Astrocyte (in vitro differentiated cells and primary cell): ENCODE data around the gene TMCC1. TPM values are rescaled to one million over a fixed set of nuclear protein-coding genes. Genes with fewer than 3 reads are reported as not detected.

Experiments used
- DNase-seq: peaks from one replicate; pipeline ENCODE4 v3.0.0-alpha.2; 2010; ENCODE audit warnings: low read depth
- FAIRE-seq: peaks from 2 replicates; lab custom pipeline; 2011; peaks lifted over from hg19 to GRCh38; lab: Jason Lieb, UNC
- H2AFZ ChIP-seq: 2 replicates; pipeline ENCODE4 v1.6.0; 2012; ENCODE audit warnings: low read depth, low read length, inconsistent platforms
- H3K27ac ChIP-seq: 2 replicates; pipeline ENCODE4 v1.5.1; 2011; ENCODE audit warnings: low read depth, low read length, inconsistent platforms
- H3K27me3 ChIP-seq: 2 replicates; pipeline ENCODE4 v1.6.0; 2011; ENCODE audit warnings: low read length, inconsistent platforms; ENCODE audit not compliant: insufficient read depth
- H3K36me3 ChIP-seq: 2 replicates; pipeline ENCODE4 v1.5.1; 2011; ENCODE audit warnings: low read length, inconsistent platforms; ENCODE audit not compliant: insufficient read depth
- H3K4me1 ChIP-seq: 2 replicates; pipeline ENCODE4 v1.5.1; 2011; ENCODE audit warnings: low read length, inconsistent platforms; ENCODE audit not compliant: insufficient read depth
- H3K4me2 ChIP-seq: 2 replicates; pipeline ENCODE4 v1.6.0; 2012; ENCODE audit warnings: low read length, inconsistent platforms
- H3K4me3 ChIP-seq: 2 replicates; pipeline ENCODE4 v1.5.1; 2011; ENCODE audit warnings: low read depth, mild to moderate bottlenecking, low read length, inconsistent platforms; ENCODE audit not compliant: insufficient read depth
- H3K79me2 ChIP-seq: 2 replicates; pipeline ENCODE4 v1.6.0; 2012; ENCODE audit warnings: mild to moderate bottlenecking, low read length, inconsistent platforms; ENCODE audit not compliant: insufficient read depth
- H3K9ac ChIP-seq: 2 replicates; pipeline ENCODE4 v1.6.0; 2012; ENCODE audit warnings: mild to moderate bottlenecking, low read length, inconsistent platforms
- H3K9me3 ChIP-seq: 2 replicates; pipeline ENCODE4 v1.5.1; 2012; ENCODE audit warnings: low read depth, mild to moderate bottlenecking, low read length, inconsistent platforms; ENCODE audit not compliant: insufficient read depth
- H4K20me1 ChIP-seq: 2 replicates; pipeline ENCODE4 v1.6.0; 2012; ENCODE audit warnings: low read length, inconsistent platforms; ENCODE audit not compliant: insufficient read depth
- H3K27ac Mint-ChIP-seq: one replicate; pipeline ENCODE4 v1.8.0; 2021; ENCODE audit warnings: mild to moderate bottlenecking, mixed read lengths; ENCODE audit not compliant: unreplicated experiment
- H3K27me3 Mint-ChIP-seq: one replicate; pipeline ENCODE4 v1.8.0; 2021; ENCODE audit warnings: low read depth, mixed read lengths; ENCODE audit not compliant: unreplicated experiment
- H3K36me3 Mint-ChIP-seq: one replicate; pipeline ENCODE4 v1.8.0; 2021; ENCODE audit warnings: low read depth, mixed read lengths; ENCODE audit not compliant: unreplicated experiment
- H3K4me1 Mint-ChIP-seq: one replicate; pipeline ENCODE4 v1.8.0; 2021; ENCODE audit warnings: low read depth, mixed read lengths; ENCODE audit not compliant: unreplicated experiment
- H3K4me3 Mint-ChIP-seq: one replicate; pipeline ENCODE4 v1.8.0; 2021; ENCODE audit warnings: mild to moderate bottlenecking, moderate library complexity, mixed read lengths; ENCODE audit not compliant: unreplicated experiment
- H3K9me3 Mint-ChIP-seq: one replicate; pipeline ENCODE4 v1.8.0; 2021; ENCODE audit warnings: mild to moderate bottlenecking, mixed read lengths; ENCODE audit not compliant: unreplicated experiment
- CTCF ChIP-seq: IDR thresholded peaks from 2 replicates; pipeline ENCODE4 v1.5.1; 2011; ENCODE audit warnings: low read depth, mild to moderate bottlenecking, inconsistent platforms, low read length, moderate library complexity; ENCODE audit not compliant: insufficient read depth
- EZH2 ChIP-seq: IDR thresholded peaks from 2 replicates; pipeline ENCODE4 v1.6.1; 2012; ENCODE audit warnings: mild to moderate bottlenecking, low read length, inconsistent platforms; ENCODE audit not compliant: insufficient read depth
- total RNA-seq: library from RNA; stranded (reverse); gene quantifications from 2 replicates; pipeline ENCODE4 v1.2.1, GENCODE V29; 2021

Gene TMCC1
- total RNA-seq, 1 donor from 2014 or later = 37.9 TPM

- Mint-ChIP-seq H3K9me3 (no peaks in the 10 kb centered on the region), H3K36me3 (peaks cover 2% of the 10 kb centered on the region), H3K27me3 (no peaks in the 10 kb centered on the region), H3K4me3 (peak overlapping the region; percentile 90), H3K4me1 (peaks cover 62% of the 10 kb centered on the region), H3K27ac (peak overlapping the region; percentile 85)
- H3K27ac ChIP-seq = peak overlapping the region; percentile 70
- H3K4me1 ChIP-seq = peaks cover 57% of the 10 kb centered on the region
- FAIRE-seq (peak; percentile 62), DNase-seq (peak; percentile 92)
- peak overlapping the region; percentile 68 for H3K9ac ChIP-seq
- peaks cover 44% of the 10 kb centered on the region for H4K20me1 ChIP-seq
- no peaks in the 10 kb centered on the region for H3K9me3 ChIP-seq
- no peaks in the 10 kb centered on the region for H3K27me3 ChIP-seq
- no peak overlapping the region for H2AFZ ChIP-seq
- H3K79me2 ChIP-seq = peaks cover 82% of the 10 kb centered on the region
- H3K4me2 ChIP-seq = peak overlapping the region; percentile 94
- peak overlapping the region; percentile 67 for H3K4me3 ChIP-seq
- H3K36me3 ChIP-seq = no peaks in the 10 kb centered on the region
- TF ChIP-seq EZH2 (no peak), CTCF (no peak)
Measured at GRCh38 chr3:129602730-129603560, 290.6 kb downstream of the TMCC1 start.

- H3K27me3 Mint-ChIP-seq = no peaks in the 10 kb centered on the region
- peaks cover 44% of the 10 kb centered on the region for H4K20me1 ChIP-seq
- H3K27ac Mint-ChIP-seq = peak overlapping the region; percentile 56
- no peak overlapping the region for H3K4me3 Mint-ChIP-seq
- TF ChIP-seq EZH2 = no peak
- TF ChIP-seq CTCF = no peak
- H3K27me3 ChIP-seq = no peaks in the 10 kb centered on the region
- no peak overlapping the region for H3K9ac ChIP-seq
- peaks cover 89% of the 10 kb centered on the region for H3K79me2 ChIP-seq
- peaks cover 2% of the 10 kb centered on the region for H3K36me3 Mint-ChIP-seq
- H3K9me3 Mint-ChIP-seq = no peaks in the 10 kb centered on the region
- peak overlapping the region; percentile 70 for H3K27ac ChIP-seq
- peak overlapping the region; percentile 94 for H3K4me2 ChIP-seq
- no peak overlapping the region for H2AFZ ChIP-seq
- FAIRE-seq (no peak), DNase-seq (no peak)
- peaks cover 64% of the 10 kb centered on the region for H3K4me1 Mint-ChIP-seq
- no peaks in the 10 kb centered on the region for H3K9me3 ChIP-seq
- H3K36me3 ChIP-seq = no peaks in the 10 kb centered on the region
- peaks cover 59% of the 10 kb centered on the region for H3K4me1 ChIP-seq
- no peak overlapping the region for H3K4me3 ChIP-seq
Measured at GRCh38 chr3:129602309-129602708, 291.2 kb downstream of the TMCC1 start.

GRCh38 chr3:129601713-129602112 lies 291.8 kb downstream of the TMCC1 start:
- no peaks in the 10 kb centered on the region for H3K27me3 Mint-ChIP-seq
- no peak for FAIRE-seq
- H3K27ac Mint-ChIP-seq = peak overlapping the region; percentile 80
- no peak overlapping the region for H3K4me3 Mint-ChIP-seq
- Histone ChIP-seq H4K20me1 (peaks cover 44% of the 10 kb centered on the region), H3K9me3 (no peaks in the 10 kb centered on the region), H2AFZ (no peak overlapping the region), H3K9ac (no peak overlapping the region), H3K27ac (no peak overlapping the region), H3K4me3 (no peak overlapping the region), H3K36me3 (no peaks in the 10 kb centered on the region), H3K4me2 (no peak overlapping the region), H3K27me3 (no peaks in the 10 kb centered on the region), H3K79me2 (peaks cover 90% of the 10 kb centered on the region), H3K4me1 (peaks cover 61% of the 10 kb centered on the region)
- peaks cover 66% of the 10 kb centered on the region for H3K4me1 Mint-ChIP-seq
- H3K36me3 Mint-ChIP-seq = peaks cover 2% of the 10 kb centered on the region
- H3K9me3 Mint-ChIP-seq = no peaks in the 10 kb centered on the region
- no peak for TF ChIP-seq CTCF
- no peak for TF ChIP-seq EZH2
- no peak for DNase-seq
